HCT116 (cell line): ENCODE measurements around the gene TULP4.

Experiments used
- ELF1 ChIP-seq: IDR thresholded peaks from 2 replicates; pipeline ENCODE4 v1.6.1; 2012; ENCODE audit warnings: low read depth, borderline replicate concordance
- EZH2 ChIP-seq: fragments of 200-600 bp; sonication (generic); IDR thresholded peaks from 2 replicates; pipeline ENCODE4 v1.6.1; 2017; ENCODE audit warnings: antibody characterized with exemption, mixed run types
- EZH2phosphoT487 ChIP-seq: fragments of 200-600 bp; IDR thresholded peaks from 2 replicates; pipeline ENCODE4 v1.6.1; 2018; ENCODE audit warnings: antibody characterized with exemption, borderline replicate concordance
- JUND ChIP-seq: IDR thresholded peaks from 2 replicates; pipeline ENCODE4 v1.6.1; 2012
- POLR2A ChIP-seq: IDR thresholded peaks from 2 replicates; pipeline ENCODE4 v1.7.0; 2011; ENCODE audit warnings: borderline replicate concordance; ENCODE audit not compliant: insufficient read depth, insufficient read length; ENCODE audit errors: extremely low read depth
- SP1 ChIP-seq: IDR thresholded peaks from 2 replicates; pipeline ENCODE4 v1.6.1; 2012; ENCODE audit warnings: low read depth
- ZNF274 ChIP-seq: fragments of 200-500 bp; sonication (Bioruptor generic); IDR thresholded peaks from 2 replicates; pipeline ENCODE4 v1.6.1; 2014; ENCODE audit warnings: mild to moderate bottlenecking, low read depth, low read length, inconsistent platforms
- TF ChIP-seq, protein P1 (sequence below), 3 experiments: fragments of 200-600 bp in 1 of 3; sonication (generic) in 1 of 3; IDR thresholded peaks in 2 of 3; conservative IDR thresholded peaks in 1 of 3; 2 replicates each; pipeline ENCODE4 v1.5.1; 2012 to 2017; ENCODE audit warnings: low read depth in 2 of 3, low read length in 2 of 3, antibody characterized with exemption in 1 of 3, borderline replicate concordance in 1 of 3, control low read depth in 1 of 3, mild to moderate bottlenecking in 1 of 3, mixed read lengths in 1 of 3, mixed run types in 1 of 3, moderate library complexity in 1 of 3; ENCODE audit not compliant: insufficient read depth in 1 of 3

DNA sequence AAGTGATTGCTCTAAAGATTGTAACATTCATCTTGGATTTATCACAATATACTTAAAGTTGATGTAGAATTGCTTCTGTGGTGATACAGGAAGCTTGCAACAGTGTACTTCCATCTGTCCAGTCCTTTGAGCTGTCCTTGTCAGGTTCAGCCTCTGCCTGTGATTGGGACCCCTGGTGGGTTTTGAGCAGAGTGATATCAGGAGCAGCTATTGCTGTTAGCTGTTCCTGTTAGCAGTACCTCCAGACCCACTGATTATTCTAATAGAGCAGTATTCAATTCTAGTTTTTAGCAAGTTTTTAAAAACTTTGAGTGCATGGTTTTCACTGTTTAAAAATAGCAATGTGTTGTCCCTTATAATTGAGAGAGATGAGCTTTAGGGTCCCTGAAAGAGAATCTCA, 48.8 kb downstream of the TULP4 start:
- TF ChIP-seq, protein P1, sequence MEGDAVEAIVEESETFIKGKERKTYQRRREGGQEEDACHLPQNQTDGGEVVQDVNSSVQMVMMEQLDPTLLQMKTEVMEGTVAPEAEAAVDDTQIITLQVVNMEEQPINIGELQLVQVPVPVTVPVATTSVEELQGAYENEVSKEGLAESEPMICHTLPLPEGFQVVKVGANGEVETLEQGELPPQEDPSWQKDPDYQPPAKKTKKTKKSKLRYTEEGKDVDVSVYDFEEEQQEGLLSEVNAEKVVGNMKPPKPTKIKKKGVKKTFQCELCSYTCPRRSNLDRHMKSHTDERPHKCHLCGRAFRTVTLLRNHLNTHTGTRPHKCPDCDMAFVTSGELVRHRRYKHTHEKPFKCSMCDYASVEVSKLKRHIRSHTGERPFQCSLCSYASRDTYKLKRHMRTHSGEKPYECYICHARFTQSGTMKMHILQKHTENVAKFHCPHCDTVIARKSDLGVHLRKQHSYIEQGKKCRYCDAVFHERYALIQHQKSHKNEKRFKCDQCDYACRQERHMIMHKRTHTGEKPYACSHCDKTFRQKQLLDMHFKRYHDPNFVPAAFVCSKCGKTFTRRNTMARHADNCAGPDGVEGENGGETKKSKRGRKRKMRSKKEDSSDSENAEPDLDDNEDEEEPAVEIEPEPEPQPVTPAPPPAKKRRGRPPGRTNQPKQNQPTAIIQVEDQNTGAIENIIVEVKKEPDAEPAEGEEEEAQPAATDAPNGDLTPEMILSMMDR (IDR thresholded peaks at IDR 0.05 in 2 of 3, conservative IDR thresholded peaks at IDR 0.05 in 1 of 3; ENCODE audit: borderline replicate concordance in 1 of 3, insufficient read depth in 1 of 3, low read depth in 2 of 3, low read length in 2 of 3): no peak
- TF ChIP-seq ELF1: no peak
- TF ChIP-seq POLR2A: no peak
- no peak for TF ChIP-seq EZH2phosphoT487
- no peak for TF ChIP-seq SP1
- no peak for TF ChIP-seq ZNF274
- no peak for TF ChIP-seq JUND
- no peak for TF ChIP-seq EZH2
